IPS DF 19.7 (cell line): Measurements from ENCODE around the gene SAFB2.

ENCODE experiments used
- DNase-seq: peaks from one replicate; pipeline ENCODE4 v3.0.0-alpha.2; 2013; ENCODE audit warnings: low read depth, low spot score

Gene SAFB2

DNA sequence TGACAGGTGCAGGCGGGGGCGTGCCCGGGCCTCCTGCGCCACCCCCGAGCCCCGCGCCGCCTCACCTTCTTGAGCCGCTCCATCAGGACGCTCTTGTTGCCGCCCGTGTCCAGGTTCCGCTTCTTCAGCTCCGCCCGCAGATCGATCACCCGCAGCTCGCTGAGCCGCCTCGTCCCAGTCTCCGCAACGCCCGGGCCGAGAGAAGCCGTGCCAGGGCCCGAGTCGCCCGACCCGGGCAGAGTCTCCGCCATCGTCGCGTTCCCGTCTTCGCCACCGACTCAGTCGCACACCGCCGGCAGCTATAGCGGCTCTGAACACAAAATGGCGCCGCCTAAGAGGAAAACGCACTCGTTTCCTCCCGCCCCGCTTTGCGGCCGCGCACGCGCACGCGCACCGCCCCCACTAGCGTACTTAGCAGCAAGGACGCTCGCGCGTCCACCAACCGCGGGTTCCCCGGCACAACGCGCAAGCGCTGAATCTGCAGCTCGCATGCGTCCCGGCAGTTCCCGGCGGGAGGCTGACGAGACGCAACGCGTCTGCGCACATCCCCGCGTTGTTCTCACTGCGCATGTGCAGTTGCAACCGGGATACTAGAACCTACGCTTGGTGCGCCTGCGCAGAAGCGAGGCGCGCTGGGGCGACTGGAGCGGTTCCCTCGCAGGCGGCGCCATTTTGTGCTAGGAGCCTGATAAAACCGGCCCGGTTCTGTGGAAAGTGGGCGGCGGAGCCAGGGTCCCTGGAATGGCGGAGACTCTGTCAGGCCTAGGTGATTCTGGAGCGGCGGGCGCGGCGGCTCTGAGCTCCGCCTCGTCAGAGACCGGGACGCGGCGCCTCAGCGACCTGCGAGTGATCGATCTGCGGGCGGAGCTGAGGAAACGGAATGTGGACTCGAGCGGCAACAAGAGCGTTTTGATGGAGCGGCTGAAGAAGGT lies at the start of gene SAFB2, which contains the start of gene SAFB:
SAFB2 (minus strand) TSS at position 312 of the 932 bp plus-strand sequence; CDS start at position 251, 61 bp downstream.
SAFB (plus strand) TSS at position 619 of the 932 bp plus-strand sequence; CDS start at position 742, 123 bp downstream.
- peak; percentile 94 for DNase-seq

DNA sequence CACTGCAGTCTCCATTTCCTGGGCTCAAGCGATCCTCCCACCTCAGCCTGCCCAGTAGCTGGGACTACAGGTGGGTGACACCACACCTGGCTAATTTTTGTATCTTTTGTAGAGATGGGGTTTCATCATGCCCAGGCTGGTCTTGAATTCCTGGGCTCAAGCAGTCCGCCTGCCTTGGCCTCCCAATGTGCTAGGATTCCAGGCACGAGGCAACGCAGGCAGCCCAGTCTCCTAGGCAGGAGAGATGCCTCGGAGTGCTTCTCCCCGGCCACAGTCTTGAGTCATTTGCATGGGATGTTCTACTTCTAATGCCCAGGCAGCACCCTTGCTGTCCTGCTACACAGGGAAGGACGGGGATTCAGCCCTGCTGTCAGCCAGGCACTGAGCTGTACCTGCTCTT lies 49.0 kb upstream of the SAFB2 start:
- DNase-seq: no peak

DNA sequence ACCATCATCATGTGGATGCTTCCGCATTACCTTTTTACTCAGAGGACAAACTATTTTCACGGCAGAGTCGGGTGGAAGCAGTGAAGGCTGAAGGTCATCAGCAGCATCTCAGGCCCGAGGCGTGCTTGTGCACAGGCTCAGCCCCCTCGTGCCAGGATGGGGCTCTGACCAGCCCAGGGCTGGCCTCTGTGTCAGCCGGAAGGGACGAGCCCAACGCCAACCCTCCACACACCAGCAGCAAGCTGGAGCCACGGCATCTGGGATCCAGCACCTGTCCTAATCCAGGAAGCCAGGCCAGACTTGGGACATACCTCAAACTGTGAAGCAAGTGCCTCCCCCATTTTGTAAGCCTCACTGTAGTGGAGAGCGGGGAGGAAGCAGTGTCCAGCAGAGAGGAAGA lies 46.6 kb upstream of the SAFB2 start:
- no peak for DNase-seq

DNA sequence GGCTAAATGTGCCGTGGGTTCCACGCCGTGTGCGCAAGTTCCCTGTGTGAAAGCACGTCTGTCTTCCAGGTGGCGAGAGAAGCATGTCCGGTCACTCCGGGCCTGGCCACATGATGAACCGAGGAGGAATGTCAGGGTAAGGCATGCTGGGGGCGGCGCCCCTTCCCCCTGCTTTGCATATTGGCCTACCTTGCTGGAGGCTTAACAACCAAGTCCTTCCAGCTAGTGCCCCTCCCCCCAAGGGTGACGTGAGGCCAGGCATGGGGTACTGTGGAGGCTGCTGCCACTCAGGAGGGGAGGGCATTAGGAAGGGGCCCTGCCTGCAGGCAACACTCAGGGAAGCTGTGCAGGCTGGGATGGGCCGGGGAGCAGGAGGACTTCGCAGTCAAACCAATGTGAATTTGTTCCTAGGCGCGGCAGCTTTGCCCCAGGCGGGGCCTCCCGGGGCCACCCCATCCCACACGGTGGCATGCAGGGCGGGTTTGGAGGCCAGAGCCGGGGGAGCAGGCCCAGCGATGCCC lies 45.2 kb upstream of the SAFB2 start:
- DNase-seq: peak; percentile 48

DNA sequence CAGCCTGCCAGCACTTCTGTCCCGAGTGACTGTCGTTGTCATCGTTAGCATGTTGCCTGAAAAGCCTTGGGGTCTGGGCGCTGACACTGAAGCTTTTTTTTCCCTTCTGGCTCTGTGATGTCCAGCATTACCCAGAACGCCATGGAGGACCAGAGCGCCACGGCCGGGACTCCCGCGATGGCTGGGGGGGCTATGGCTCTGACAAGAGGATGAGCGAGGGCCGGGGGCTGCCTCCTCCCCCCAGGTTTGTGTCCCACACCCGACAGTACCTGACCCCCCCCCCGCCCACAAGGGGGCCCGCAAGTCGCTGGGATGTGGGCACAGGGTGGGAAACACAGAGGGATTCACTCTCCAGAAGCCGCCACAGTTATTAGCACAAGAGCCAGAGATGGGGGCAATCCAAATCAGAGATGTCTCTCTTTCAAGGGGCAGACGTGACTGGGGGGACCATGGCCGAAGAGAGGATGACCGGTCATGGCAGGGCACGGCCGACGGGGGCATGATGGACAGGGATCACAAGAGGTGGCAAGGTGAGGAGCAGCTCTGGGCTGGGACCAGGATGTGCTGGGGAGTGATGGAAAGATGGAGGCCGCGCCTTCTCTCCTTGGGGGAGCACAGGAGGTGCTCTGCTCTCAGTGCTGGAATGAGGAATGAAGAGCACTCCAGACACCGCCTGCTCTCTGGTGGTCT lies 44.5 kb upstream of the SAFB2 start:
- DNase-seq: no peak

DNA sequence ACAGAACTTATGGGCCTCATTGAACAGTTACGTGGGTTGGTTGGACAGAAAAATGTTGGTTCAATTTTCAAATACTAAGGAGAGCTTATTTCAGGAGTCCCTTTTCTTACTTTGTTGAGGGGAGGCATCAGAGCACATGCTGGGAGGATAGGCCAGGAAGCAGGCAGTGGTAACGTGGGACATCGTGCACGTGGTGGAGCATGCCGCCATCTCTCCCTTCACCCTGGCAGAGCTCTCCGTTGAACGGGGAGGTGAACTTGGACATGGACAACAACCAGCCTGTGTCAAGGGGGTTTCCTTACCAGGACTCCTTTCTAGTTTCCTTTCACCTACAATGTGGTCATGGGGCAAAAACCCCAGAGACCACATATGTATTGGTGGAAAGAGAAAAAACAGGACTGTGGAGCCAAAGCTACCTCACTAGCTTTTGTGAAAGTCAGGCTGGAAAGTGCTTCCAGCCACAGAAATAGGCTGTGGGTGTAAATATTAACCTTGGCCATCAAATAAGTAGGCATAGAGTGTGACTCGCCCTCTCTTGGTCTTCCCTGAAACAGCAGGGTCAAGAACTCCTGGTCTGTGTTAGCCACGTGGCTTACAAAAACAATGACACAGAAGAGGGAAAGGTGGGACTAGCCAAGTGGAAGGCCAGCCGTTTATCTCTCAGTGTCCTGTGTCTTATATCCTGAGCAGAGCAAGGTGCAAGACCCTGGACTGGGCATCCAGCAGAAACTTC lies 43.4 kb upstream of the SAFB2 start:
- DNase-seq: no peak

DNA sequence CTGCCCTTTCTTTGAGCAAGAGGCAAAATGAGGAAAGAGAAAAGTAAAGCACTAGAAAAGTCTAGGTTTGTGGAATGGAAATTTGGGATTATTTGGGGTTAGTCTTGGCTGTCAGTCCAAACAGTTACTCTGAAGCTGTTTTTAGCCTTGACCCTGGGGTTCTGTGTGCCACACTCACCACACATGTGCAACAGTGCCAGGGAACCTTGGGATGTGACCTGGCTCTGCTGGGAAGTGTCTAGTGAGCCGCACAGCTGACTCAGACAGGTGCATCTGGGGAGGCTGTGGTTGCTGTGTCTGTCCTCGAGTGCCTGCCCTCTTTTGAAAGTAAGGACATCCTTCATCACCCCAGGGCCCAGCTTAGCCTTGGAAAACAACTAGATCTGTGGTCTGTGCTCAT lies 41.9 kb upstream of the SAFB2 start:
- no peak for DNase-seq

DNA sequence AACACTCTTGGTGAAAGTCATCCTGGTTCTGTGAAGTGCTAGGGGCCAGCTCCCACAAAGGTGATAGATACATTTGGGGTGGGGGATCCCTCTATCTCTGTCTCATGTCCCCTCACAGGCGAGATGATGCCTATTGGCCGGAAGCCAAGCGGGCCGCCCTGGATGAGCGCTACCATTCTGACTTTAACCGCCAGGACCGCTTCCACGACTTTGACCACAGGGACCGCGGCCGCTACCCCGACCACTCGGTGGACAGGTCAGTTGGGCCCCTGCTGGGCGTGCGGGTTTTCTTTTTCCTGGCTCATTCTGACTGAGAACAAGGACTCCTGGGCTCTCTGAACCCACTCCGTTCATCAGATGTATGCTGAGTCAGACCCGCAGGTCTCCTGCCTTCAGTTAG lies 41.3 kb upstream of the SAFB2 start:
- no peak for DNase-seq

DNA sequence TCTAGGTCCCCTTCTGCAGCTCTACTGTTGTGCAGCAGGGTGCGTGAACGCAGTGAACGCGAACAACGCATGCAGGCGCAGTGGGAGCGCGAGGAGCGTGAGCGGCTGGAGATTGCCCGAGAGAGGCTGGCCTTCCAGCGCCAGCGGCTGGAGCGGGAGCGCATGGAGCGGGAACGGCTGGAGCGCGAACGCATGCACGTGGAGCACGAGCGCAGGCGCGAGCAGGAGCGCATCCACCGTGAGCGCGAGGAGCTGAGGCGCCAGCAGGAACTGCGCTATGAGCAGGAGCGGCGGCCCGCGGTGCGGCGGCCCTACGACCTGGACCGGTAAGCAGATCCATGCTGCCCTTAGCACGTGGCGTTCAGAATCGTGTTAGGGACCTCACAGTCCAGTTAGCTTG lies 38.9 kb upstream of the SAFB2 start:
- no peak for DNase-seq

DNA sequence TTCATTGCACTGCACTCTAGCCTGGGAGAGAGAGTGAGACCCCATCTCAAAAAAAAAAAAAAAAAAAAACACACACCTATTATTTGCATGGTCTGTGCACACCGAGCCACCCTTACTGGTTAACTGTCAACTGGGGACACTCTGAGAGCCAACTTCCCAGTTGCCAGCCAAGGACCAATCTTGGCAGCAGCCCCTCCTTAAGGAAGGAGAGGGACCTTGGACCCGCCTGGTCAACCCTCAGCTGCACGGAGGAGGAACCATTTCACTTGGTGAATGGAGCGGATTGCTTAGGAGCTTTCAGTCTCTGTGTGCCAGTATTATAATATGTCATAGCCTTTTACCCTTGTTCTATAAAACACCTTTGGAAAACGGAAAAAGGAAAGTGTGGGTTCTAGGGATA lies 32.8 kb upstream of the SAFB2 start:
- no peak for DNase-seq

DNA sequence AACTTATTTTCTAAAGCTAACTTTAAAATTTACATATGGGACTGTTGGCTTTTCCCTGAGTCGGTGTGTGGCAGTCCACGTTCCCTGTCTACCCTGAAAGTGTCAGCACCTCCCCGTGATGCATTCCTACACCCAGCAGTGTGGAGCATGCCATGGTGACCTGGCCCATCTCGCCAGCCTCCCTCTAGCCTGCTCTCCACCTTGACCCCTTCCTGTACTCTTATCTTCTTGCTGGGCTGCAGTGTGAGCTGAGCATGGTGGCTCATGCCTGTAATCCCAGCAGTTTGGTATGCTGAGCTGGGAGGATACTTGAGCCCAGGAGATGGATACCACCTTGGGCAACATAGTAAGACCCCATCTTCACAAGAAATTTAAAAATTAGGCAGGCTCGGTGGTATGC lies 32.4 kb upstream of the SAFB2 start:
- no peak for DNase-seq

DNA sequence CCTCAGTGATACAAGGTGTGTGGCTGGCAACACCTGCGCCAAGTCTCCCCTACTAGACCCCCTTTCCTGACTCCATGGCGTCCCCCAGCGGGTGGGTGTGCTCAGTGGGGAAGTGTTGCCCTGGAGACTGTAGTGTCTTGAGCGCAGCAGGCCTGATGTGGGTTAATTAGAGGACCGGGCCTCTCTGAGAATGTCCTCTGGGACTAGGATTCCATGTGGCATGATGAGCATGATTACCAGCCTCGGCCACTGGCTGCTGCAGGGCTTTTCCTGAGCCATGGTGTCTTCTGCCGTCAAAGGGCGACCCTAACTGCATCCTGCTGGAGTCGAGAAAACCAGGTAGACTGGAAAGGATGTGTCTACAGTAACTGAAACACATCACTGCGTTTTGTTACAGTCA lies 29.7 kb upstream of the SAFB2 start:
- no peak for DNase-seq

DNA sequence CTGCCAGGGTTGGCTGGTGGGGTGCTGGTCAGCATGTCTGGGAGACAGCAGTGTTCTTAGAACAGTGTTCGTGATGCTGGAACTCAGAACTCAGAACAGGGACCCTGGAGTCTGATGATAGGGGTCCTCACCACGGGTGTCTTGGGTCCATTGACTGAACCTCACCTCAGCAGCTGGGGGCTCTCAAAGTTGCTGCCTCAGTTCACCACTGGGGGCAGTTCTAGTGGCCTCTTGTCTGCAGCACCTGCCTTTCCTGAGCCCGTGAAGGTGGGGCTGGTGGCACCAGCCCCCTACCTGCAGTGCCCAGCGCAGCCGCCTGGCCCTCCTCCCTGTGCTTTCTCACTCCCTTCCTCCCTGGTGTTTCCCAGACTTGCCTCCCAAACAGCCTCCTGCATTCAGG lies 28.8 kb upstream of the SAFB2 start:
- DNase-seq: no peak

DNA sequence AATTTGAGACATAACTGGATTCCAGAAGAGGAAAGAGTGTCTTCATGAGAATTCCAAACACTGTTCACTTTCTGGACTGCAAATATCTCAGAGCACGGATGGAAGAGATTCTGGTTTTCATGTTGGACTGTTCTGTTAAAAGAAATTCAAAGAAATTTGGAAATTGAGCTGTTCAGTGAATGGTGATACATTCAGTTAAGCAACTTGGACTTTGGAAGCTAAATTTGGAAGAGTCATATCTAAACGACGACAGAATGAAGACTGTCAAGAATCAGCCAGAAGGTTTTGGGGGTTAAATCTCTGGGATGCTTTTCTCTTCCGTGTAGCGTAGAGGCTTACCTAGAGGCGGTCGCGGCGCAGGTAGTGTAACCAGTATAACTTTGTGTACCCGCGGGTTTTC lies 25.9 kb upstream of the SAFB2 start:
- DNase-seq: no peak

DNA sequence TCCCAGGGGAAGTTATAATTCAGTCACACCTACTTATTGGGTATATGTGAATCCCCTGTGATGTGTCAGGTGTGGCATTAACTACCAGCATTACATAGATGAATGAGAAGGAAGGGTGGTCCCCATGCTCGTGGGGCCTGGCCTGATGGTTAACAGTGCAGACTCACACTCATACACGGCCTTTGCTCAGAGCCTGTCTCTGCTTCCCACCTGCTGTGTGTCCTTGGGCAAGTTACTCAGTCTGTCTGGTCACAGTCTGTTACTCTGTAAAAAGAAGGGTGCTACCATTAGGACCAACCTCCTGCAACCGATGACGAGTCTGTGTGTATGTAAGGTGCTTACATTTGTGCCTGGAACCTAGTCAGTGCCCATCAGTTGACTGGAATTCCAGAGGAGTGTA lies 24.1 kb upstream of the SAFB2 start:
- no peak for DNase-seq

DNA sequence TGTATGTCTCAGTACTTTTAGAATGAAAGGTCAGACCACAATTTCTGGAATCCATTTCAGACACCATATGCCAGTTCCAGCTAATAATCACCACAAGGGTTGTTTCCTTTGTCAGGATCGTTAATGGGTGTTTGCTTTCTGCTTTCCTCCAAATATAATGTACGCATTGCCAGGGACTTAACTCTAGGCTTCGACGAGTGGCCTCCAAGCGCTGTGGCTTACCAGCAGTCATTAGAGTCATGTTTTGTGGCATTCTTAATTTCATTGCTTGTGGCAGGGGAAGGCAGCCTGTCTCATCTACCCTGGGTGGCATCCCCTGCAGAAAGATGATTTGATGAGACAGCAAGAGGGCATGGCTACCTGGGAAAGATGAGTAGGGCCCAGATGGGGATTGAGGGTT lies 22.8 kb upstream of the SAFB2 start:
- DNase-seq: no peak

DNA sequence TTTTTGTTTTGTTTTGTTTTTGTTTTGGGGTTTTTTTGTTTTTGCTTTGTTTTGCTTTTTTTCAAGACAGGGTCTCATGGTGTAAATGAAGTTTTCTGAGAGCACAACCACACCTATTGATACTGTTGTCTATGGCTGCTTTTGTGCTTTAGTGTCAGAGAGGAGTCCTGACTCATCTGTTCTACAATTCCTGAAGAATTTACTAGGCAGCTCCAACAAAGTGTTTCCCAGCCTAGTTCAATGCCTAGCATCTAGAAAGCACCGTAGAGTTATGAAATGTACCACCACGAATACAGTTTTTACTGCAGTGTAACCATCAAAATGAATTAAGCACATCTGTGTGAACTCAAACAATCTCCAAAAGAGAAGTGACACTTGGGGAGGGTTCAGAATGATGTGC lies 21.5 kb upstream of the SAFB2 start:
- no peak for DNase-seq

DNA sequence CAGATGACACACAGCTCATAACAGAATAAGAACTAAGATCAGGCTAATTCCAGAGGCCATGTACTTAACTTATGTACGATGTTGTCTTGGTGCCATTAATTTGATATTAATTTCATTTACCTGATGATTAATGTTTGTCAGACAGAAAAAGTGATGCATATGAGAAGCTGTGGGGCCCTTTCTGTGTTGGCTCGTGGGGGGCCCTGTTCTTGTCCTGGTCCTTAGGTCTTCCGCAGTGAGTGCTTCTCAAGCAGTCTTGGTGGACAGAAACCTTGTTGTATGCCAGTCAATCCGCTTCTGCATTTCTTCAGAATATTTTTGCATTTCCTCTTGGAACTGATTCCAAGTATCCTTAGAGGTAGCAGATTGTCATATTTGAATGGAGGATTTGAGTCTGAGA lies 20.5 kb upstream of the SAFB2 start:
- no peak for DNase-seq

DNA sequence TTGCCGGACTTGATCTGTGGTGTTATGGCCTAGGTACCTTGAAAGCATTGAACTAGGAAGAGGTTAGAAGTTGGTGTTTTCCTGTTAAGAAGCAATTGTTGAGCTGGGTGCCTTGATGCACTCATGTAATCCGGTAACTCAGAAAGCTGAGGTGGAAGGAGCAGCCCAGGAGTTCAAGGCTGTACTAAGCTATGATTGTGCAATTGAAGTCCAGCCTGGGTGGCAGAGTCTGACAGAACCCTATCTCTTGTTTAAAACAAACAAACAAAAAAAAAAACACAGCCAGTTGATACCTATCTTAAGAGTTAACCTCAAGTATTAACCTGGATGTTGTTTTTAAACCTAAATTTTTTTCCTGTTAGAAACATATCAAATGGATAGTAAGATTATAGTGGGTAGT lies 19.6 kb upstream of the SAFB2 start:
- no peak for DNase-seq

DNA sequence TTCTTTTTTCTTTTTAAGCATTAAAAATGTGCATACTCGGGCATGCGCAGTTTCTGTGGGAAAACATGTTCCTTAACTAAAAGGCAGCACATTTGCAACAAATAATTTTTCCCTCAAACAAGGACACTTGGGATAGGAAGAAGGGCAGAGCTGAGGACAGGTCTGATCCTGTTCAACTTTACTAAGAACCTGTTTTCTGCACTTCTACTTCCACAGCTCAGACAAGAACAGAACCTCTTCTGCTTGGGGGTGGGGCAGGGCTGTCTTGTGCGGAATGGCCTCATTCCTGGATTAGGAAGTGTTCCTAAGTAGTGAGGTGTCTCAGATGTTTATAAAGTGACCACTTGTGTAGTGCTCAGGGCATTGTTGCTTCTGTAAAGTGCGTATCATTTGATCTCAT lies 18.6 kb upstream of the SAFB2 start:
- no peak for DNase-seq

DNA sequence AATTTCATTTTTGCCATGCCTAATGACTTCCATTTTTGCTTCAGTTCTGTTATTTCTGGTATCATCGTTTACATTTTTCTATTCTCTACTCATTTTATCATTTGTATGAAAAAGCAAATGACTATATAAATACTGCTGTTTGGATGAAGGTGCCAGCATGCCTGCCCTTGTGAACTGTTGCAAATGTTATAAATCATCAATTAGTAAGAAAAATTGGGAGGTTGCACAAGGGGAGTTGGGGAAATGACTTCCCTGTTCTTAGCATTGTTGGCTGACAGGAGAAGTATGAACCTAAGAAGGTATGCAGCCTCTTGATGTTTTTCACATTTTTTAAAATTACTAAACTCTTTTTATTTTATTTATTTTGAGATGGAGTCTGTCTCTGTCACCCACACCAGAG lies 15.4 kb upstream of the SAFB2 start:
- DNase-seq: no peak

DNA sequence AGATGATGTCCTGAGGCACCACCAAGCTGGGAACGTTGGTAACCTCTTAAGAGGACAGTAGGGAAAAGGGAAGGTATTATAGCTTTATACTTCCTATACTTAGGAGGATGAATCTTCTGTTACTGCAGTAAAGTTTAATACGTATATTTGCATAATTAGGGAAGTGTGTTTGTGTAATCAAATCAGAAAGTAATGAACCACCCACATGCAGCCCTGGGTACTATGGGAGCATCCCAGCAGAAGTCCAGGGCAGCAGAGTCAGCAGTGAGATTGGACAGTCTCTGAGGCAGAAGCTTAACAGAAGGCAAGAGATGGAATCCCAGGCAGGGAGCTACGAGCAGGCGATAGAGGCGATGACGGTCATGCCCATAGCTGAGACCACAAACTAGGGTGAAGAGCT lies 12.9 kb upstream of the SAFB2 start:
- no peak for DNase-seq
